Left lung (tissue), 10 donors: ENCODE data around the gene SDK2. TPM values are rescaled to one million over a fixed set of nuclear protein-coding genes. Genes with fewer than 3 reads are reported as not detected.

ENCODE experiments used
- ATAC-seq: fragments of 200-7000 bp; cut with Tn5 transposase; one replicate; pipeline ENCODE4 v1.9.1; 2020; ENCODE audit warnings: moderate library complexity
- DNase-seq, 4 donors: peaks; one replicate each; pipeline ENCODE4 v3.0.0-alpha.2; 2013 to 2020
- H3K27ac ChIP-seq, 2 donors: fragments of 200-600 bp; sonication (generic) in 1 of 2; one replicate each; pipeline versions ENCODE4 v1.5.0 to v1.8.0; 2020 to 2021
- H3K27me3 ChIP-seq, 2 donors: fragments of 200-600 bp; sonication (generic) in 1 of 2; one replicate each; pipeline versions ENCODE4 v1.5.0 to v1.8.0; 2020 to 2021
- H3K36me3 ChIP-seq, 2 donors: fragments of 200-600 bp; sonication (generic) in 1 of 2; one replicate each; pipeline versions ENCODE4 v1.5.0 to v1.8.0; 2020 to 2021
- H3K4me1 ChIP-seq, 2 donors: fragments of 200-600 bp; one replicate each; pipeline ENCODE4 v1.8.0; 2021
- H3K4me3 ChIP-seq, 2 donors: fragments of 200-600 bp; sonication (generic) in 1 of 2; one replicate each; pipeline versions ENCODE4 v1.5.0 to v1.8.0; 2020 to 2021; ENCODE audit warnings: mild to moderate bottlenecking in 1 of 2
- H3K9me3 ChIP-seq, 2 donors: fragments of 200-600 bp; sonication (generic) in 1 of 2; one replicate each; pipeline versions ENCODE4 v1.5.0 to v1.8.0; 2020 to 2021
- intact Hi-C, 2 donors: fragments of 100-400 bp; cut with DNase I; formaldehyde crosslinking; loops; one replicate each; pipeline versions ENCODE4 v1.11.2 to v1.14.2; 2022
- polyA plus RNA-seq, 6 donors: library from polyadenylated mRNA; unstranded; fragments of 120-200 nt; gene quantifications; one replicate each; pipeline ENCODE4 v1.2.1, GENCODE V29; 2013; ENCODE audit not compliant: insufficient read length in 6 of 6
- total RNA-seq, 2 donors: library from RNA; stranded (reverse); fragmentation: NEBNext Ultra II Directional; extraction: Animal tissue kit (Norgen Biotek cat#: 25700); gene quantifications; one replicate each; pipeline ENCODE4 v1.2.1, GENCODE V29; 2021
- TF ChIP-seq, protein P1 (sequence below), 2 donors: fragments of 200-600 bp; sonication (generic) in 1 of 2; IDR thresholded peaks; one replicate each; pipeline versions ENCODE4 v1.5.0 to v1.8.0; 2021; ENCODE audit warnings: antibody characterized with exemption in 2 of 2
- donor health status: DM: no; HTN: yes; CAD: no.
- donor health status: DM: no; HTN: no; CAD: no.

SDK2 gene
- total and polyA plus RNA-seq, 8 donors = 6.0 to 10.9 (median 7.5) TPM

DNA sequence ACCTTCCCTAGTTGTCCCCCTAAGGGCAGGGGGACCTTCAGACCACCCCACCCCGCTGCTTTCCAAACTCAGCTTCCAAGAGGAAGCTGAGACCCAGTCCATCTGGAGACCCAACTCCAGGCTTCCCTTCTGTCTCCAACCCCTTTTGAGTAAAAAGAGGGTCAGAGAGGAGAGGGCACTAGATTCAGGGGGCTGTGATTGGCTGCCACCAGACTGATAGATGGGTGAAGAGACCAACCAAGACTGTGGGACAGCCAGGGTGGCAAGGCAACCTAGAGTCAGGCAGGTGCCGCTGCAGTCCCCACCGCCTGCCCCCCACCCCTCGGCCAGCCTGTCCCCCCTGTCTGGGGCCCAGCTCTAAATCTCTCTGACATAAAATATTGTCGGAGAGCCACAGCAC lies 92.5 kb downstream of the SDK2 start:
- no peak overlapping the region for H3K27ac ChIP-seq
- peaks cover 0 to 41% of the 10 kb centered on the region in 2 donors for H3K27me3 ChIP-seq
- no peaks in the 10 kb centered on the region for H3K36me3 ChIP-seq
- TF ChIP-seq, protein P1, sequence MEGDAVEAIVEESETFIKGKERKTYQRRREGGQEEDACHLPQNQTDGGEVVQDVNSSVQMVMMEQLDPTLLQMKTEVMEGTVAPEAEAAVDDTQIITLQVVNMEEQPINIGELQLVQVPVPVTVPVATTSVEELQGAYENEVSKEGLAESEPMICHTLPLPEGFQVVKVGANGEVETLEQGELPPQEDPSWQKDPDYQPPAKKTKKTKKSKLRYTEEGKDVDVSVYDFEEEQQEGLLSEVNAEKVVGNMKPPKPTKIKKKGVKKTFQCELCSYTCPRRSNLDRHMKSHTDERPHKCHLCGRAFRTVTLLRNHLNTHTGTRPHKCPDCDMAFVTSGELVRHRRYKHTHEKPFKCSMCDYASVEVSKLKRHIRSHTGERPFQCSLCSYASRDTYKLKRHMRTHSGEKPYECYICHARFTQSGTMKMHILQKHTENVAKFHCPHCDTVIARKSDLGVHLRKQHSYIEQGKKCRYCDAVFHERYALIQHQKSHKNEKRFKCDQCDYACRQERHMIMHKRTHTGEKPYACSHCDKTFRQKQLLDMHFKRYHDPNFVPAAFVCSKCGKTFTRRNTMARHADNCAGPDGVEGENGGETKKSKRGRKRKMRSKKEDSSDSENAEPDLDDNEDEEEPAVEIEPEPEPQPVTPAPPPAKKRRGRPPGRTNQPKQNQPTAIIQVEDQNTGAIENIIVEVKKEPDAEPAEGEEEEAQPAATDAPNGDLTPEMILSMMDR (IDR thresholded peaks at IDR 0.05) = no peak
- peaks cover 0 to 6% of the 10 kb centered on the region in 2 donors for H3K4me1 ChIP-seq
- peak in 1 of 4 donors; percentile 52 for DNase-seq
- intact Hi-C loops = no loop called here
- H3K4me3 ChIP-seq = no peak overlapping the region
- no peak for ATAC-seq
- H3K9me3 ChIP-seq = no peaks in the 10 kb centered on the region

DNA sequence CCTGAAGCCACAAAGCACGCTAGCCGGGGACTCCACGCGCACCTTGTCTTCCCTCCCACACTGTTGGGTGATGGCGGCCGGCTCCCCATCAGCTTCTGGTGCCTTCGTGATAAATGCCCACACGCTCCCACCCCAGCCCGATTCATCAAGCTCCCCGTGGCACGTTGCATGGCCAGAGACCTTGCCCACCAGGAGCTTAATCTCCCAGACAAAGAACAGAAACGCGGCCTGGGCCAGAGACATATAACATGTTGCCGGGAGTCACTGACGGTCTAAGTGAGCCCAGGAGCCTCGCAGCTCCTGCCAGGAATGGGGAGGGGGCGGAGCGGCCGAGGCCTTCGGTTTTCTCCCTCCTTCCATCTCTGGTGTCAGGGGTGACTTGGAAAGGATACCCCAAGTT lies 93.1 kb downstream of the SDK2 start:
- Histone ChIP-seq H3K27ac (no peak overlapping the region), H3K27me3 (peaks cover 0 to 41% of the 10 kb centered on the region in 2 donors), H3K4me1 (peaks cover 0 to 8% of the 10 kb centered on the region in 2 donors), H3K9me3 (no peaks in the 10 kb centered on the region), H3K4me3 (no peak overlapping the region), H3K36me3 (no peaks in the 10 kb centered on the region)
- intact Hi-C loops = no loop called here
- peak in 1 of 4 donors; percentile 74 for DNase-seq
- TF ChIP-seq, protein P1 (IDR thresholded peaks at IDR 0.05) = no peak
- ATAC-seq = no peak

- ATAC-seq (peak; percentile 21), DNase-seq (peak in 1 of 4 donors; percentile 40)
- Histone ChIP-seq H3K4me1 (peaks cover 0 to 8% of the 10 kb centered on the region in 2 donors), H3K36me3 (no peaks in the 10 kb centered on the region), H3K4me3 (no peak overlapping the region), H3K27me3 (peaks cover 0 to 37% of the 10 kb centered on the region in 2 donors), H3K27ac (no peak overlapping the region), H3K9me3 (no peaks in the 10 kb centered on the region)
- intact Hi-C loops = no loop called here
- TF ChIP-seq, protein P1 (IDR thresholded peaks at IDR 0.05) = no peak
Measured at GRCh38 chr17:73550556-73550955, 93.7 kb downstream of the SDK2 start.

DNA sequence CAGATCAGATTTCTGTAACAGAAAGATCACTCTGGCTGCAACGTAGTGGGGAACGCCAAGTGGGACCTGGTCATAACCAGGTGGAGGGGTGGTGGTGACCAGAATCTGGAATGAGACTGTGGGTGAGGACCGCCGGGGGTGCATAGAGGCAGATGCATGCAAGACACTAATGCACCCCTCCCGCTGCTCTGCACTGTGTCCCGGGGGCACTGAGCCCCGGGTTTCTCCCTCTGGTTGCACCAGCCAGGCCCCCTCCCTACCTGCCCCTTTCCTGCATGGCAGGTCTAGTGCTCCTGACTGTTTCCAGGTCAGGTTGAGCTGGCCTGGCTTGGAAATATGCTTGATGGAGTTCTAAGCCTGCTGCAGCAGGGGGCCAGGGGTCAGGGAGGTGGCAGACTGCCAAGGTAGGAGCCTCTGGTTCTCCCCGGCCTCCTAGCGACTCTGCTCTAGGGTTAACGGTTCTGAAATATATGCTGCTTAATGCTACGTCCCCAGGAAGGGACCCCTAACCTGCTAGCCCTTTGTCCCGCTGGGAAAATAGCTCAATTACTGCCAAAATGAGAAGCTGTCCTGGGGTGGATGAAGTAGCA lies 94.3 kb downstream of the SDK2 start:
- H3K27me3 ChIP-seq = peaks cover 0 to 31% of the 10 kb centered on the region in 2 donors
- no peak for ATAC-seq
- intact Hi-C loops = no loop called here
- H3K36me3 ChIP-seq = no peaks in the 10 kb centered on the region
- H3K27ac ChIP-seq = no peak overlapping the region
- H3K9me3 ChIP-seq = no peaks in the 10 kb centered on the region
- peaks cover 0 to 8% of the 10 kb centered on the region in 2 donors for H3K4me1 ChIP-seq
- H3K4me3 ChIP-seq = no peak overlapping the region
- TF ChIP-seq, protein P1 (IDR thresholded peaks at IDR 0.05) = no peak
- peak in 1 of 4 donors; percentile 52 for DNase-seq

DNA sequence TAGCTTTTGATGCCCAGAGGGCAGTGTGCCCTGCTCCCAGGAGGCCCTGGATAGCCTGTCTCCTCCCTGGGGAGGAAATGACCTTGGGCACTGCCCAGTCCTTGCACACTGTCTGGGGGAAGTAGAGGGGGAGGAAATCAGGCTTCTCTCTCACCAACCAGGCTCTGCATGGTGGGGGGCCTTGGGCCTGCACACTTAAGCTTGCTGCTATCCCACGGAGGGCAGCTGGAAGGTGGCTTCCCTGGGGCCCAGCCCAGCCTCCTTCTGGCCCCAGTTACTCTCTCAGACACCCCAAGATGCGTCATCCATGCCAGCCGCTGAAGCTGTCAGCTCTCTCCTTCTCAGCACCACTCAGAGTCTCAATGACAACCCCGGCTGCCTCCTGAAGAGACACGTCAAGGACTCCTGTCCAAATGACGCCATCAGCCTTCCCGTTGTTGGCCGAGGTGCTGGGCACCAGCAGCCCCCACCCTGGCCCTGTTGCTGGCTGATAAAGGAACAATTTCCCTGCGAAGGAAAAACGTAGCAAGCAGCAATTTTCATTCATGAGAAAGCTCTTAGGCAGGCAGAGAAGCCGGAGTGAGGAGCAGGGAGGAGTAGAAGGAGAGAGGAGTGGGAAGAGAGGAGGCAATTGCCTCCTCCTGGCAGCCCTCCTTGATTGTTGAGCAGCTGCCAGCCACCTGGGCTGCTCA lies 95.5 kb downstream of the SDK2 start:
- intact Hi-C loops = no loop called here
- Histone ChIP-seq H3K4me3 (no peak overlapping the region), H3K27ac (no peak overlapping the region), H3K9me3 (no peaks in the 10 kb centered on the region), H3K36me3 (no peaks in the 10 kb centered on the region), H3K4me1 (peaks cover 0 to 8% of the 10 kb centered on the region in 2 donors), H3K27me3 (peaks cover 0 to 31% of the 10 kb centered on the region in 2 donors)
- TF ChIP-seq, protein P1 (IDR thresholded peaks at IDR 0.05) = no peak
- ATAC-seq (peak; percentile 21), DNase-seq (peak in 1 of 4 donors; percentile 63)
